ENCODE data around the gene CRYBB1. TPM values are rescaled to one million over a fixed set of nuclear protein-coding genes. Genes with fewer than 3 reads are reported as not detected.
"Not testable (repeated sequence)": the region's sequence is repeated elsewhere in the genome, so short reads cannot be mapped to it uniquely, and the experiment has no call there.

CRYBB1 gene
- total and polyA plus RNA-seq, 9 donors, result 0.69 to 2.5 (median 1.3) TPM

- Histone ChIP-seq H3K36me3 (ENCODE audit: control insufficient read depth, insufficient read depth, low read length) (no peaks in the 10 kb centered on the region), H3K27ac (ENCODE audit: low read length) (no peak overlapping the region), H3K4me3 (ENCODE audit: low read length) (no peak overlapping the region), H3K4me1 (ENCODE audit: control insufficient read depth, insufficient read depth, low read length) (peaks cover 27% of the 10 kb centered on the region), H3K9me3 (replicated peaks; ENCODE audit: control insufficient read depth, low read depth, low read length) (no peaks in the 10 kb centered on the region), H3K27me3 (ENCODE audit: control insufficient read depth, insufficient read depth, low read length) (peaks cover 3% of the 10 kb centered on the region)
- WGBS (ENCODE audit: insufficient coverage), result 66% methylated on average over 3 of the region's 6 CpGs
- no peak for DNase-seq
Measured at GRCh38 chr22:26619510-26619909, 1.7 kb upstream of the CRYBB1 start.

- no peaks in the 10 kb centered on the region for H3K9me3 ChIP-seq (replicated peaks; ENCODE audit: control insufficient read depth, low read depth, low read length)
- peak overlapping the region; percentile 35 for H3K27ac ChIP-seq (ENCODE audit: low read length)
- no peak for DNase-seq
- no peaks in the 10 kb centered on the region for H3K36me3 ChIP-seq (ENCODE audit: control insufficient read depth, insufficient read depth, low read length)
- H3K4me1 ChIP-seq (ENCODE audit: control insufficient read depth, insufficient read depth, low read length), result peaks cover 27% of the 10 kb centered on the region
- H3K27me3 ChIP-seq (ENCODE audit: control insufficient read depth, insufficient read depth, low read length), result peaks cover 5% of the 10 kb centered on the region
- 88% methylated on average over 6 of the region's 8 CpGs for WGBS (ENCODE audit: insufficient coverage)
- H3K4me3 ChIP-seq (ENCODE audit: low read length), result no peak overlapping the region
Measured at GRCh38 chr22:26618455-26618854, 628 bp upstream of the CRYBB1 start.

GRCh38 chr22:26616650-26617049 is 1.2 kb downstream of the CRYBB1 start:
- no peak overlapping the region for H3K4me3 ChIP-seq (ENCODE audit: low read length)
- no peaks in the 10 kb centered on the region for H3K36me3 ChIP-seq (ENCODE audit: control insufficient read depth, insufficient read depth, low read length)
- H3K4me1 ChIP-seq (ENCODE audit: control insufficient read depth, insufficient read depth, low read length), result peaks cover 30% of the 10 kb centered on the region
- no CpG with 5 or more reads among the region's 2 CpGs for WGBS (ENCODE audit: insufficient coverage)
- peaks cover 15% of the 10 kb centered on the region for H3K27me3 ChIP-seq (ENCODE audit: control insufficient read depth, insufficient read depth, low read length)
- no peak for DNase-seq
- no peak overlapping the region for H3K27ac ChIP-seq (ENCODE audit: low read length)
- no peaks in the 10 kb centered on the region for H3K9me3 ChIP-seq (replicated peaks; ENCODE audit: control insufficient read depth, low read depth, low read length)

- no peaks in the 10 kb centered on the region for H3K9me3 ChIP-seq (replicated peaks; ENCODE audit: control insufficient read depth, low read depth, low read length)
- no peaks in the 10 kb centered on the region for H3K36me3 ChIP-seq (ENCODE audit: control insufficient read depth, insufficient read depth, low read length)
- peaks cover 15% of the 10 kb centered on the region for H3K27me3 ChIP-seq (ENCODE audit: control insufficient read depth, insufficient read depth, low read length)
- no peak overlapping the region for H3K27ac ChIP-seq (ENCODE audit: low read length)
- H3K4me1 ChIP-seq (ENCODE audit: control insufficient read depth, insufficient read depth, low read length), result peaks cover 31% of the 10 kb centered on the region
- H3K4me3 ChIP-seq (ENCODE audit: low read length), result no peak overlapping the region
- 56% methylated on average over 9 of the region's 11 CpGs for WGBS (ENCODE audit: insufficient coverage)
- DNase-seq, result no peak
Measured at GRCh38 chr22:26615830-26616435, 1.9 kb downstream of the CRYBB1 start.

GRCh38 chr22:26615149-26615548 is 2.7 kb downstream of the CRYBB1 start:
- Histone ChIP-seq H3K27ac (ENCODE audit: low read length) (no peak overlapping the region), H3K27me3 (ENCODE audit: control insufficient read depth, insufficient read depth, low read length) (peaks cover 15% of the 10 kb centered on the region), H3K9me3 (replicated peaks; ENCODE audit: control insufficient read depth, low read depth, low read length) (no peaks in the 10 kb centered on the region), H3K36me3 (ENCODE audit: control insufficient read depth, insufficient read depth, low read length) (no peaks in the 10 kb centered on the region), H3K4me1 (ENCODE audit: control insufficient read depth, insufficient read depth, low read length) (peaks cover 37% of the 10 kb centered on the region), H3K4me3 (ENCODE audit: low read length) (no peak overlapping the region)
- WGBS (ENCODE audit: insufficient coverage), result 50% methylated on average over 2 of the region's 5 CpGs
- DNase-seq, result no peak

GRCh38 chr22:26614322-26614721 is 3.5 kb downstream of the CRYBB1 start:
- H3K9me3 ChIP-seq (replicated peaks; ENCODE audit: control insufficient read depth, low read depth, low read length), result no peaks in the 10 kb centered on the region
- peaks cover 37% of the 10 kb centered on the region for H3K4me1 ChIP-seq (ENCODE audit: control insufficient read depth, insufficient read depth, low read length)
- H3K27me3 ChIP-seq (ENCODE audit: control insufficient read depth, insufficient read depth, low read length), result peaks cover 15% of the 10 kb centered on the region
- no peak for DNase-seq
- no peak overlapping the region for H3K4me3 ChIP-seq (ENCODE audit: low read length)
- H3K27ac ChIP-seq (ENCODE audit: low read length), result no peak overlapping the region
- 23% methylated on average over 9 of the region's 14 CpGs for WGBS (ENCODE audit: insufficient coverage)
- H3K36me3 ChIP-seq (ENCODE audit: control insufficient read depth, insufficient read depth, low read length), result no peaks in the 10 kb centered on the region

- H3K4me3 ChIP-seq (ENCODE audit: low read length); H3K36me3 ChIP-seq (ENCODE audit: control insufficient read depth, insufficient read depth, low read length); H3K27ac ChIP-seq (ENCODE audit: low read length); H3K9me3 ChIP-seq (replicated peaks; ENCODE audit: control insufficient read depth, low read depth, low read length); DNase-seq: not testable (repeated sequence)
- WGBS (ENCODE audit: insufficient coverage), result no CpG with 5 or more reads among the region's 10 CpGs
- peaks cover 15% of the 10 kb centered on the region for H3K27me3 ChIP-seq (ENCODE audit: control insufficient read depth, insufficient read depth, low read length)
- peaks cover 35% of the 10 kb centered on the region for H3K4me1 ChIP-seq (ENCODE audit: control insufficient read depth, insufficient read depth, low read length)
Measured at GRCh38 chr22:26613753-26614152, 4.1 kb downstream of the CRYBB1 start.

- Histone ChIP-seq H3K4me3 (ENCODE audit: low read length) (no peak overlapping the region), H3K27ac (ENCODE audit: low read length) (no peak overlapping the region), H3K4me1 (ENCODE audit: control insufficient read depth, insufficient read depth, low read length) (peaks cover 29% of the 10 kb centered on the region), H3K9me3 (replicated peaks; ENCODE audit: control insufficient read depth, low read depth, low read length) (no peaks in the 10 kb centered on the region), H3K36me3 (ENCODE audit: control insufficient read depth, insufficient read depth, low read length) (no peaks in the 10 kb centered on the region), H3K27me3 (ENCODE audit: control insufficient read depth, insufficient read depth, low read length) (peaks cover 15% of the 10 kb centered on the region)
- 83% methylated on average over 4 of the region's 4 CpGs for WGBS (ENCODE audit: insufficient coverage)
- no peak for DNase-seq
Measured at GRCh38 chr22:26612652-26613051, 5.2 kb downstream of the CRYBB1 start.

- Histone ChIP-seq H3K36me3 (ENCODE audit: control insufficient read depth, insufficient read depth, low read length) (no peaks in the 10 kb centered on the region), H3K4me3 (ENCODE audit: low read length) (no peak overlapping the region), H3K27me3 (ENCODE audit: control insufficient read depth, insufficient read depth, low read length) (peaks cover 15% of the 10 kb centered on the region), H3K27ac (ENCODE audit: low read length) (no peak overlapping the region), H3K9me3 (replicated peaks; ENCODE audit: control insufficient read depth, low read depth, low read length) (no peaks in the 10 kb centered on the region), H3K4me1 (ENCODE audit: control insufficient read depth, insufficient read depth, low read length) (peaks cover 15% of the 10 kb centered on the region)
- no peak for DNase-seq
- 100% methylated on average over 1 of the region's 2 CpGs for WGBS (ENCODE audit: insufficient coverage)
Measured at GRCh38 chr22:26610996-26611395, 6.8 kb downstream of the CRYBB1 start.

GRCh38 chr22:26610072-26610958 is 7.5 kb downstream of the CRYBB1 start:
- H3K4me3 ChIP-seq (ENCODE audit: low read length), result no peak overlapping the region
- H3K27me3 ChIP-seq (ENCODE audit: control insufficient read depth, insufficient read depth, low read length), result peaks cover 15% of the 10 kb centered on the region
- no peak overlapping the region for H3K27ac ChIP-seq (ENCODE audit: low read length)
- DNase-seq, result peak; percentile 82
- H3K9me3 ChIP-seq (replicated peaks; ENCODE audit: control insufficient read depth, low read depth, low read length), result no peaks in the 10 kb centered on the region
- WGBS (ENCODE audit: insufficient coverage), result 44% methylated on average over 10 of the region's 12 CpGs
- no peaks in the 10 kb centered on the region for H3K36me3 ChIP-seq (ENCODE audit: control insufficient read depth, insufficient read depth, low read length)
- peaks cover 12% of the 10 kb centered on the region for H3K4me1 ChIP-seq (ENCODE audit: control insufficient read depth, insufficient read depth, low read length)
